Panc1 (cell line): ENCODE results near the gene SKA3. TPM values are rescaled to one million over a fixed set of nuclear protein-coding genes. Genes with fewer than 3 reads are reported as not detected.
A peak's percentile ranks its signal among the peaks of the same experiment; 100 is the strongest.

ENCODE experiments used
- ATAC-seq: fragments of 200-7000 bp; cut with Tn5 transposase; 2 replicates; pipeline ENCODE4 v1.9.1; 2020; ENCODE audit warnings: mild to moderate bottlenecking, moderate library complexity
- BruUV-seq: library from RNA; stranded (reverse); fragments of 400-500 nt; replicated peaks from 2 replicates; lab custom pipeline; 2021; lab: Mats Ljungman, UMichigan
- CTCF ChIA-PET: fragments of 300-600 bp; sonication (Branson Sonifier 250); formaldehyde crosslinking; loops from one replicate; lab custom pipeline; 2022; ENCODE audit warnings: antibody characterized with exemption; lab: Charles Lee
- POLR2A ChIA-PET: fragments of 300-600 bp; sonication (Branson Sonifier 250); formaldehyde crosslinking; loops from one replicate; lab custom pipeline; 2022; ENCODE audit warnings: antibody characterized with exemption; lab: Charles Lee
- DNase-seq: peaks from one replicate; pipeline ENCODE4 v3.0.0-alpha.2; 2010; ENCODE audit warnings: low read depth, low spot score
- H3K27ac ChIP-seq: 2 replicates; pipeline ENCODE4 v1.5.1; 2011; ENCODE audit warnings: mild to moderate bottlenecking, low read length, inconsistent platforms
- H3K27me3 ChIP-seq: fragments of 200-500 bp; sonication (Bioruptor generic); 2 replicates; pipeline ENCODE4 v1.6.0; 2014; ENCODE audit warnings: low read length, inconsistent platforms; ENCODE audit not compliant: control insufficient read depth, insufficient read depth
- H3K36me3 ChIP-seq: fragments of 200-500 bp; sonication (Bioruptor generic); 2 replicates; pipeline ENCODE4 v1.5.1; 2014; ENCODE audit warnings: inconsistent platforms, mild to moderate bottlenecking, low read length, moderate library complexity; ENCODE audit not compliant: control insufficient read depth, insufficient read depth
- H3K4me1 ChIP-seq: 2 replicates; pipeline ENCODE4 v1.5.1; 2011; ENCODE audit warnings: inconsistent platforms, mild to moderate bottlenecking, low read length, moderate library complexity; ENCODE audit not compliant: control insufficient read depth, insufficient read depth
- H3K4me3 ChIP-seq, 2 experiments: 2 replicates each; pipeline ENCODE4 v1.5.1; 2011 to 2012; ENCODE audit warnings: low read depth in 2 of 2, low read length in 2 of 2, mild to moderate bottlenecking in 2 of 2, inconsistent platforms in 1 of 2, moderate library complexity in 1 of 2
- H3K9me3 ChIP-seq: fragments of 200-500 bp; sonication (Bioruptor generic); 2 replicates; pipeline ENCODE4 v1.5.1; 2014; ENCODE audit warnings: low read depth, mild to moderate bottlenecking, inconsistent platforms, low read length, moderate library complexity; ENCODE audit not compliant: control insufficient read depth, insufficient read depth
- CTCF ChIP-seq: fragments of 450-650 bp; IDR thresholded peaks from 2 replicates; pipeline ENCODE4 v1.5.1; 2017; ENCODE audit warnings: mild to moderate bottlenecking
- POLR2AphosphoS5 ChIP-seq: IDR thresholded peaks from 2 replicates; pipeline ENCODE4 v1.6.1; 2012; ENCODE audit warnings: mild to moderate bottlenecking, low read depth, low read length, moderate library complexity
- SIN3A ChIP-seq: IDR thresholded peaks from 2 replicates; pipeline ENCODE4 v1.6.1; 2012; ENCODE audit warnings: low read depth, mild to moderate bottlenecking, low read length, moderate library complexity, borderline replicate concordance; ENCODE audit not compliant: insufficient read depth
- TCF7L2 ChIP-seq: IDR thresholded peaks from 2 replicates; pipeline ENCODE4 v1.6.1; 2011; ENCODE audit warnings: mild to moderate bottlenecking, low read depth, low read length, inconsistent platforms
- in situ Hi-C: cut with HindIII; loops from 2 replicates; pipeline ENCODE4 v1.10.0; 2016; ENCODE audit warnings: low sequenced_read_pairs, low pct_unique_long_range_greater_than_20kb
- intact Hi-C: fragments of 100-400 bp; cut with micrococcal nuclease; formaldehyde crosslinking; loops from one replicate; pipeline ENCODE4 v1.10.0; 2022; ENCODE audit not compliant: unreplicated experiment
- total RNA-seq: library from RNA; stranded (reverse); gene quantifications from one replicate; pipeline ENCODE4 v1.2.1, GENCODE V29; 2021; ENCODE audit not compliant: unreplicated experiment
- TF ChIP-seq, protein P1 (sequence below), 2 experiments: IDR thresholded peaks; 2 replicates each; pipeline ENCODE4 v1.6.1; 2011 to 2012; ENCODE audit warnings: low read depth in 2 of 2, control low read depth in 1 of 2, low read length in 1 of 2, mild to moderate bottlenecking in 1 of 2, moderate library complexity in 1 of 2; ENCODE audit not compliant: insufficient read depth in 1 of 2

The SKA3 gene
- total RNA-seq, 1 experiment from 2014 or later, result 15.1 TPM

GRCh38 chr13:21142766-21143165 lies 33.6 kb downstream of the SKA3 start:
- POLR2A ChIA-PET, result no interaction called here
- DNase-seq (no peak), ATAC-seq (no peak)
- no peaks in the 10 kb centered on the region for H3K27me3 ChIP-seq
- no peaks in the 10 kb centered on the region for H3K9me3 ChIP-seq
- in situ Hi-C loops (no loop called here), intact Hi-C loops (no loop called here)
- no TSS peak for BruUV-seq
- CTCF ChIA-PET, result no interaction called here
- H3K4me1 ChIP-seq, result 0 out of 2 replicates have a peak, but pooled peaks cover 2% of the 10 kb centered on the region
- peaks cover 25% of the 10 kb centered on the region for H3K36me3 ChIP-seq
- H3K4me3 ChIP-seq, result no peak overlapping the region
- H3K27ac ChIP-seq, result no peak overlapping the region
- TF ChIP-seq CTCF, result no peak

GRCh38 chr13:21139374-21139773 lies 37.0 kb downstream of the SKA3 start:
- no TSS peak for BruUV-seq
- Histone ChIP-seq H3K4me3 (peak overlapping the region; percentile 75 to 77), H3K4me1 (0 out of 2 replicates have a peak, but pooled peaks cover 2% of the 10 kb centered on the region), H3K9me3 (no peaks in the 10 kb centered on the region), H3K36me3 (peaks cover 14% of the 10 kb centered on the region), H3K27ac (peak overlapping the region; percentile 95), H3K27me3 (no peaks in the 10 kb centered on the region)
- DNase-seq (no peak), ATAC-seq (no peak)
- in situ Hi-C loops (no loop called here), intact Hi-C loops (no loop called here)
- TF ChIP-seq, protein P1, sequence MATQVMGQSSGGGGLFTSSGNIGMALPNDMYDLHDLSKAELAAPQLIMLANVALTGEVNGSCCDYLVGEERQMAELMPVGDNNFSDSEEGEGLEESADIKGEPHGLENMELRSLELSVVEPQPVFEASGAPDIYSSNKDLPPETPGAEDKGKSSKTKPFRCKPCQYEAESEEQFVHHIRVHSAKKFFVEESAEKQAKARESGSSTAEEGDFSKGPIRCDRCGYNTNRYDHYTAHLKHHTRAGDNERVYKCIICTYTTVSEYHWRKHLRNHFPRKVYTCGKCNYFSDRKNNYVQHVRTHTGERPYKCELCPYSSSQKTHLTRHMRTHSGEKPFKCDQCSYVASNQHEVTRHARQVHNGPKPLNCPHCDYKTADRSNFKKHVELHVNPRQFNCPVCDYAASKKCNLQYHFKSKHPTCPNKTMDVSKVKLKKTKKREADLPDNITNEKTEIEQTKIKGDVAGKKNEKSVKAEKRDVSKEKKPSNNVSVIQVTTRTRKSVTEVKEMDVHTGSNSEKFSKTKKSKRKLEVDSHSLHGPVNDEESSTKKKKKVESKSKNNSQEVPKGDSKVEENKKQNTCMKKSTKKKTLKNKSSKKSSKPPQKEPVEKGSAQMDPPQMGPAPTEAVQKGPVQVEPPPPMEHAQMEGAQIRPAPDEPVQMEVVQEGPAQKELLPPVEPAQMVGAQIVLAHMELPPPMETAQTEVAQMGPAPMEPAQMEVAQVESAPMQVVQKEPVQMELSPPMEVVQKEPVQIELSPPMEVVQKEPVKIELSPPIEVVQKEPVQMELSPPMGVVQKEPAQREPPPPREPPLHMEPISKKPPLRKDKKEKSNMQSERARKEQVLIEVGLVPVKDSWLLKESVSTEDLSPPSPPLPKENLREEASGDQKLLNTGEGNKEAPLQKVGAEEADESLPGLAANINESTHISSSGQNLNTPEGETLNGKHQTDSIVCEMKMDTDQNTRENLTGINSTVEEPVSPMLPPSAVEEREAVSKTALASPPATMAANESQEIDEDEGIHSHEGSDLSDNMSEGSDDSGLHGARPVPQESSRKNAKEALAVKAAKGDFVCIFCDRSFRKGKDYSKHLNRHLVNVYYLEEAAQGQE (IDR thresholded peaks at IDR 0.05; ENCODE audit: insufficient read depth in 1 of 2, low read depth in 2 of 2, low read length in 1 of 2), result no peak
- TF ChIP-seq SIN3A (no peak), POLR2AphosphoS5 (no peak), CTCF (no peak), TCF7L2 (no peak)
- ChIA-PET CTCF (no interaction called here), POLR2A (interaction anchor here (0.6 kb wide), 1 partner anchor 10 kb away, joined by 3 read pairs; no protein-coding TSS in a partner anchor)
